Activated CD4-positive, alpha-beta T cell treated with anti-CD3 and anti-CD28 coated beads for 1 hour (primary cell): ENCODE measurements around the gene TPRN.

Source experiments
- DNase-seq: peaks from one replicate; pipeline ENCODE4 v3.0.0-alpha.2; 2020

The TPRN gene

GRCh38 chr9:137188086-137188489 lies 12.5 kb downstream of the TPRN start:
- no peak for DNase-seq

- no peak for DNase-seq
Measured at GRCh38 chr9:137187386-137187785, 13.2 kb downstream of the TPRN start.

- DNase-seq: no peak
Measured at GRCh38 chr9:137186385-137186784, 14.2 kb downstream of the TPRN start.

- no peak for DNase-seq
Measured at GRCh38 chr9:137185921-137186320, 14.6 kb downstream of the TPRN start.

- no peak for DNase-seq
Measured at GRCh38 chr9:137184881-137185660, 15.5 kb downstream of the TPRN start.

GRCh38 chr9:137183980-137184595 lies 16.5 kb downstream of the TPRN start:
- DNase-seq: no peak

- DNase-seq: no peak
Measured at GRCh38 chr9:137182836-137183235, 17.7 kb downstream of the TPRN start.

- DNase-seq: no peak
Measured at GRCh38 chr9:137181680-137182079, 18.9 kb downstream of the TPRN start.

- no peak for DNase-seq
Measured at GRCh38 chr9:137180491-137180890, 20.1 kb downstream of the TPRN start.

GRCh38 chr9:137179761-137180160 lies 20.8 kb downstream of the TPRN start:
- no peak for DNase-seq

GRCh38 chr9:137178939-137179630 lies 21.5 kb downstream of the TPRN start:
- no peak for DNase-seq

GRCh38 chr9:137178201-137178938 lies 22.2 kb downstream of the TPRN start:
- DNase-seq: no peak

- no peak for DNase-seq
Measured at GRCh38 chr9:137176302-137177182, 24.0 kb downstream of the TPRN start.

- DNase-seq: no peak
Measured at GRCh38 chr9:137175345-137175961, 25.1 kb downstream of the TPRN start.

- no peak for DNase-seq
Measured at GRCh38 chr9:137174722-137175293, 25.7 kb downstream of the TPRN start.

GRCh38 chr9:137173796-137174664 lies 26.5 kb downstream of the TPRN start:
- no peak for DNase-seq

GRCh38 chr9:137172901-137173795 lies 27.4 kb downstream of the TPRN start:
- DNase-seq: no peak

- DNase-seq: no peak
Measured at GRCh38 chr9:137171149-137171900, 29.2 kb downstream of the TPRN start.
